Fibroblast of gingiva (primary cell): ENCODE measurements around the gene ANKS1B.
"Not testable (repeated sequence)": the region's sequence is repeated elsewhere in the genome, so short reads cannot be mapped to it uniquely, and the experiment has no call there.

Experiments used
- DNase-seq: peaks from one replicate; pipeline ENCODE4 v3.0.0-alpha.2; 2011; ENCODE audit warnings: low read depth

Gene ANKS1B

GRCh38 chr12:99704036-99704435 lies 280.7 kb downstream of the ANKS1B start:
- DNase-seq = no peak

- DNase-seq = no peak
These were observed 284.7 kb downstream of the ANKS1B start for GRCh38 chr12:99700032-99700431.

GRCh38 chr12:99695050-99695449 lies 289.7 kb downstream of the ANKS1B start:
- no peak for DNase-seq

GRCh38 chr12:99686142-99686541 lies 298.6 kb downstream of the ANKS1B start:
- DNase-seq = no peak

GRCh38 chr12:99680276-99680675 lies 304.5 kb downstream of the ANKS1B start:
- no peak for DNase-seq

GRCh38 chr12:99670635-99671034 lies 314.1 kb downstream of the ANKS1B start:
- DNase-seq = no peak

GRCh38 chr12:99658671-99659349 lies 325.9 kb downstream of the ANKS1B start:
- no peak for DNase-seq

GRCh38 chr12:99649551-99649950 lies 335.2 kb downstream of the ANKS1B start:
- no peak for DNase-seq

- no peak for DNase-seq
These were observed 336.6 kb downstream of the ANKS1B start for GRCh38 chr12:99648183-99648582.

GRCh38 chr12:99647453-99647852 lies 337.3 kb downstream of the ANKS1B start, which contains the start of gene GARIN6:
Gene GARIN6, plus strand, starts transcription at chr12:99647753. Its CDS starts 422 bp downstream, at chr12:99648175.
- no peak for DNase-seq

GRCh38 chr12:99644629-99645028 lies 340.1 kb downstream of the ANKS1B start:
- DNase-seq = no peak

- no peak for DNase-seq
These were observed 357.3 kb downstream of the ANKS1B start for GRCh38 chr12:99627459-99627858.

GRCh38 chr12:99624591-99624990 lies 360.1 kb downstream of the ANKS1B start:
- DNase-seq = not testable (repeated sequence)

- DNase-seq = no peak
These were observed 364.6 kb downstream of the ANKS1B start for GRCh38 chr12:99620159-99620479.

- peak; percentile 33 for DNase-seq
These were observed 365.2 kb downstream of the ANKS1B start for GRCh38 chr12:99619389-99620158.

- no peak for DNase-seq
These were observed 366.1 kb downstream of the ANKS1B start for GRCh38 chr12:99618657-99619056.

GRCh38 chr12:99611599-99611998 lies 373.1 kb downstream of the ANKS1B start:
- DNase-seq = no peak

GRCh38 chr12:99611117-99611516 lies 373.6 kb downstream of the ANKS1B start:
- no peak for DNase-seq

GRCh38 chr12:99609455-99610181 lies 375.1 kb downstream of the ANKS1B start:
- DNase-seq = no peak

- DNase-seq = no peak
These were observed 384.3 kb downstream of the ANKS1B start for GRCh38 chr12:99600388-99600787.

- no peak for DNase-seq
These were observed 386.0 kb downstream of the ANKS1B start for GRCh38 chr12:99598785-99599184.

GRCh38 chr12:99596762-99597161 lies 388.0 kb downstream of the ANKS1B start:
- no peak for DNase-seq

GRCh38 chr12:99577125-99577524 lies 407.6 kb downstream of the ANKS1B start:
- DNase-seq = not testable (repeated sequence)
